GM13977 (cell line): ENCODE data around the gene FAM118B.

Experiments used
- DNase-seq: peaks from one replicate; pipeline ENCODE4 v3.0.0; 2012; ENCODE audit warnings: low spot score
- in situ Hi-C: fragments of 300-500 bp; cut with MboI; formaldehyde crosslinking; loops from one replicate; pipeline ENCODE4 v1.12.0; 2022; ENCODE audit warnings: low sequenced_read_pairs, low pct_unique_long_range_greater_than_20kb, mixed read lengths, inconsistent platforms; ENCODE audit not compliant: unreplicated experiment
- TF ChIP-seq, protein P1 (sequence below): IDR thresholded peaks from 2 replicates; pipeline ENCODE4 v1.5.1; 2012; ENCODE audit warnings: mild to moderate bottlenecking, control low read depth; ENCODE audit not compliant: insufficient read depth; ENCODE audit errors: extremely low read depth, missing control alignments

FAM118B gene

GRCh38 chr11:126279191-126279590 is 67.6 kb downstream of the FAM118B start:
- in situ Hi-C loops: no loop called here
- TF ChIP-seq, protein P1, sequence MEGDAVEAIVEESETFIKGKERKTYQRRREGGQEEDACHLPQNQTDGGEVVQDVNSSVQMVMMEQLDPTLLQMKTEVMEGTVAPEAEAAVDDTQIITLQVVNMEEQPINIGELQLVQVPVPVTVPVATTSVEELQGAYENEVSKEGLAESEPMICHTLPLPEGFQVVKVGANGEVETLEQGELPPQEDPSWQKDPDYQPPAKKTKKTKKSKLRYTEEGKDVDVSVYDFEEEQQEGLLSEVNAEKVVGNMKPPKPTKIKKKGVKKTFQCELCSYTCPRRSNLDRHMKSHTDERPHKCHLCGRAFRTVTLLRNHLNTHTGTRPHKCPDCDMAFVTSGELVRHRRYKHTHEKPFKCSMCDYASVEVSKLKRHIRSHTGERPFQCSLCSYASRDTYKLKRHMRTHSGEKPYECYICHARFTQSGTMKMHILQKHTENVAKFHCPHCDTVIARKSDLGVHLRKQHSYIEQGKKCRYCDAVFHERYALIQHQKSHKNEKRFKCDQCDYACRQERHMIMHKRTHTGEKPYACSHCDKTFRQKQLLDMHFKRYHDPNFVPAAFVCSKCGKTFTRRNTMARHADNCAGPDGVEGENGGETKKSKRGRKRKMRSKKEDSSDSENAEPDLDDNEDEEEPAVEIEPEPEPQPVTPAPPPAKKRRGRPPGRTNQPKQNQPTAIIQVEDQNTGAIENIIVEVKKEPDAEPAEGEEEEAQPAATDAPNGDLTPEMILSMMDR: no peak
- no peak for DNase-seq

DNA sequence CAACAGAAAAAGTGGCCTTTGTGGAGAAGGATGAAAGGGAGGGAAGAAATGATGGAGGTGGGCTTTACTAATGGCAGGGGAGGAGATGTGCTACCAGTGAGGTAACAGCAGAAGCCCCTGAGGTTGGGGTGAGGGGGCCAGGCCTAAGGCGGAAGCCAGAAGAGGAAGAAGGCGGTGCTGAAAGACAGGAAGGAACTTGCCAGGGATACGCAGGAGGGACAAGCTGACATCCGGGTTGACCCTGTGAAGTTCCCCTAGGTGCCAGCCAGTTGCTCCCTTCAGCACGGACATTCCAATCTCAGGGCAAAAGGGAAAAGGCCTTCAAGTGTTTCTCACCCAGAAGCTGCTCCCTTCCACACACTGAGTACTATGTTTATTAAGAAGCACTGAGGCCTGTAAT is 69.0 kb downstream of the FAM118B start:
- TF ChIP-seq, protein P1: no peak
- DNase-seq: no peak
- in situ Hi-C loops: no loop called here

- in situ Hi-C loops: no loop called here
- TF ChIP-seq, protein P1: no peak
- no peak for DNase-seq
Measured at GRCh38 chr11:126281245-126281644, 69.7 kb downstream of the FAM118B start.

- no peak for DNase-seq
- TF ChIP-seq, protein P1: no peak
- in situ Hi-C loops: no loop called here
Measured at GRCh38 chr11:126281666-126282175, 70.1 kb downstream of the FAM118B start.

DNA sequence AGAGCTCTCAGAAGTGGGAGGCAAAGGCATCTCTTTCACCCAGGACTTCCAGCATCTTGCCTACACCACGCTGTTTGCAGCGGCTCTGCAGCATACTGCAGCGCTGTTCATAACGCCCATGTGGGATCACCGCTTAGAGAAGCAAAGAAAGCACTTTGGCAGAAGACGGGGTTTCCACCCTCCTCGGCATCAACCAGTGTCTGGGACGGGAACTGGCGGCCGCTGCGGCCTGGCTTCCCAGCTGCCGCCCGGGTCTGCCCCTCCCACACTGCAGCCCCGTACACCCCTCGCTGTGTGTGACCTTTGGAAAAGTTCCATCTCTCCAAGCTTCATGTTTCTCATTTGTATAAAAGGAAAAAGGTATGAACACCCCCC is 70.8 kb downstream of the FAM118B start:
- peak; percentile 54 for DNase-seq
- in situ Hi-C loops: no loop called here
- TF ChIP-seq, protein P1: no peak

DNA sequence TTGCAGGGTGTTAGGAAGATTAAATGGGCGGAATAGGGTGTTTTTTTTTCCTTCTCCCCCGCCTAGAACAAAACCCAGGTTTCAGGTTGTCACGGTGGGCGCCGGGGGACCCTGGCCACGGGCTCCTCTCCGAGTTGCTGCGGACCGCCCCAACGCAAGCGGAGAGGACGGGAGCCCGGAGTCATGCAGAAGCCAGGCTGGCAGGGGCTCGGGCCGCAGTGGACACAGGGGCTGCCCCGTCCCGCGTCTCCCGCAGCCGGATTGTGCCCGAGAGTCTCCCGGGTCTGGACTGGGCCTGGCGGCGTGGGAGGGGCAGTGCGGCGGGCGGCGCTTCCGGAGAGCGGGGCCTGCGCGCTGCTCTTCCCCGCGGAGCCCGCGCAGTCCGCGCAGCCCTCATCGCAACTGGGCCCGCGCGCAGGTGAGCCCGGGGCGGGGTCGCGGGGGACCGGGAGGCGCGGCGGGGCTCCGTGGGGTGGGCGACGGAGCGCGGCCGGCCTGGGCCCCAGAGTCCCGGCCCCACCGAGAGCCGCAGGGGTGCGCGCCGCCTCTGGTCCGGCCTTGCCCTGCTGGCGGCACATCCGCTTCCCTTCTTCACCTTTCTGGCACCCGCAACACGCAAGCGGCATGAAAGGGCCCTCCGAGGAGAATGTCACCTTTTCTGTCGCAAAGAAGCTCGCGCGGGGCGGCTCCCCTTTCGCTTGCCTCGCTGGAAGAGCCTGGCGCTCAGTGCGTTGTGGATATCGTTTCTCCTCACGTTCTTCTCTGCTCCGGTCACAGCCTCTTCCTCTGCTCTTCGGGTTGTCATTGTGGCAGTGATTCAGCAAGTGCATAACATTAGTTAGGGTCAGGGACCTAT is 71.4 kb downstream of the FAM118B start, which contains the start of gene TIRAP:
TSS of gene TIRAP (plus strand) at position 358 of the 856 bp plus-strand sequence. CDS start 7,802 bp downstream, outside the sequence.
- TF ChIP-seq, protein P1: no peak
- in situ Hi-C loops: no loop called here
- DNase-seq: peak; percentile 74
